Neutrophil (primary cell): Measurements from ENCODE around the gene CORO7.

Source experiments
- H3K27ac ChIP-seq: fragments of 200-600 bp; sonication (generic); 2 replicates; pipeline ENCODE4 v1.5.1; 2016; ENCODE audit warnings: mild to moderate bottlenecking, moderate library complexity
- H3K27me3 ChIP-seq: fragments of 200-600 bp; sonication (generic); 2 replicates; pipeline ENCODE4 v1.6.0; 2016; ENCODE audit warnings: mild to moderate bottlenecking
- H3K36me3 ChIP-seq: fragments of 200-600 bp; sonication (generic); 2 replicates; pipeline ENCODE4 v1.5.1; 2017
- H3K4me1 ChIP-seq, 2 experiments: fragments of 200-600 bp in 1 of 2; sonication (generic) in 1 of 2; 1 replicate in 1 of 2; 2 replicates in 1 of 2; pipeline versions ENCODE4 v1.5.1 to v1.6.1; 2013 to 2016; ENCODE audit warnings: low read depth in 1 of 2, low read length in 1 of 2, mild to moderate bottlenecking in 1 of 2, moderate library complexity in 1 of 2; ENCODE audit not compliant: control insufficient read depth in 1 of 2, insufficient read depth in 1 of 2
- H3K4me3 ChIP-seq, 2 experiments: fragments of 200-600 bp in 1 of 2; sonication (generic) in 1 of 2; 1 replicate in 1 of 2; 2 replicates in 1 of 2; pipeline ENCODE4 v1.5.1; 2013 to 2016; ENCODE audit warnings: low read depth in 1 of 2, low read length in 1 of 2, mild to moderate bottlenecking in 1 of 2, moderate library complexity in 1 of 2
- H3K9me3 ChIP-seq: fragments of 200-600 bp; sonication (generic); 2 replicates; pipeline ENCODE4 v1.5.1; 2016
- TF ChIP-seq, protein P1 (sequence below): fragments of 200-600 bp; sonication (generic); IDR thresholded peaks from 2 replicates; pipeline ENCODE4 v1.5.1; 2016; ENCODE audit warnings: antibody characterized with exemption

Gene CORO7

GRCh38 chr16:4384509-4384942, 31.9 kb downstream of the CORO7 start:
- TF ChIP-seq, protein P1, sequence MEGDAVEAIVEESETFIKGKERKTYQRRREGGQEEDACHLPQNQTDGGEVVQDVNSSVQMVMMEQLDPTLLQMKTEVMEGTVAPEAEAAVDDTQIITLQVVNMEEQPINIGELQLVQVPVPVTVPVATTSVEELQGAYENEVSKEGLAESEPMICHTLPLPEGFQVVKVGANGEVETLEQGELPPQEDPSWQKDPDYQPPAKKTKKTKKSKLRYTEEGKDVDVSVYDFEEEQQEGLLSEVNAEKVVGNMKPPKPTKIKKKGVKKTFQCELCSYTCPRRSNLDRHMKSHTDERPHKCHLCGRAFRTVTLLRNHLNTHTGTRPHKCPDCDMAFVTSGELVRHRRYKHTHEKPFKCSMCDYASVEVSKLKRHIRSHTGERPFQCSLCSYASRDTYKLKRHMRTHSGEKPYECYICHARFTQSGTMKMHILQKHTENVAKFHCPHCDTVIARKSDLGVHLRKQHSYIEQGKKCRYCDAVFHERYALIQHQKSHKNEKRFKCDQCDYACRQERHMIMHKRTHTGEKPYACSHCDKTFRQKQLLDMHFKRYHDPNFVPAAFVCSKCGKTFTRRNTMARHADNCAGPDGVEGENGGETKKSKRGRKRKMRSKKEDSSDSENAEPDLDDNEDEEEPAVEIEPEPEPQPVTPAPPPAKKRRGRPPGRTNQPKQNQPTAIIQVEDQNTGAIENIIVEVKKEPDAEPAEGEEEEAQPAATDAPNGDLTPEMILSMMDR, result no peak
- Histone ChIP-seq H3K36me3 (peaks cover 96% of the 10 kb centered on the region), H3K4me1 (no peaks in the 10 kb centered on the region), H3K9me3 (no peaks in the 10 kb centered on the region), H3K27me3 (no peaks in the 10 kb centered on the region), H3K4me3 (no peak overlapping the region), H3K27ac (no peak overlapping the region)

GRCh38 chr16:4383591-4384444, 32.6 kb downstream of the CORO7 start:
- no peaks in the 10 kb centered on the region for H3K27me3 ChIP-seq
- H3K9me3 ChIP-seq, result no peaks in the 10 kb centered on the region
- TF ChIP-seq, protein P1, result no peak
- no peaks in the 10 kb centered on the region for H3K4me1 ChIP-seq
- H3K4me3 ChIP-seq, result no peak overlapping the region
- H3K27ac ChIP-seq, result no peak overlapping the region
- H3K36me3 ChIP-seq, result peaks cover 96% of the 10 kb centered on the region

DNA sequence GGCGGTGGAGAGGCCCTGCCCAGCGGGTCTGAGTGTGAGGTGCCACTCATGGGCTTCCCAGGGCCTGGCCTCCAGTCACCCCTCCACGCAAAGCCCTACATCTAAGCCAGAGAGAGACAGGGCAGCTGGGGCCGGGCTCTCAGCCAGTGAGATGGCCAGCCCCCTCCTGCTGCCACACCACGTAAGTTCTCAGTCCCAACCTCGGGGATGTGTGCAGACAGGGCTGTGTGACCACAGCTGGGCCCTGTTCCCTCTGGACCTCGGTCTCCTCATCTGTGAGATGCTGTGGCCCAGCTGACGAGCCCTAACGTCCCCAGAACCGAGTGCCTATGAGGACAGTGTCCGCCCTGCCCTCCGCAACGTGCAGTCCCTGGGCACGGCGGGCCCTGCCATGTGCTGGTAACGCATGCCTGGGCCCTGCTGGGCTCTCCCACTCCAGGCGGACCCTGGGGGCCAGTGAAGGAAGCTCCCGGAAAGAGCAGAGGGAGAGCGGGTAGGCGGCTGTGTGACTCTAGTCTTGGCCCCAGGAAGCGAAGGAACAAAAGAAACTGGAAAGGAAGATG, 33.5 kb downstream of the CORO7 start:
- no peaks in the 10 kb centered on the region for H3K27me3 ChIP-seq
- TF ChIP-seq, protein P1, result no peak
- no peak overlapping the region for H3K4me3 ChIP-seq
- H3K36me3 ChIP-seq, result peaks cover 96% of the 10 kb centered on the region
- H3K4me1 ChIP-seq, result no peaks in the 10 kb centered on the region
- H3K27ac ChIP-seq, result no peak overlapping the region
- no peaks in the 10 kb centered on the region for H3K9me3 ChIP-seq

DNA sequence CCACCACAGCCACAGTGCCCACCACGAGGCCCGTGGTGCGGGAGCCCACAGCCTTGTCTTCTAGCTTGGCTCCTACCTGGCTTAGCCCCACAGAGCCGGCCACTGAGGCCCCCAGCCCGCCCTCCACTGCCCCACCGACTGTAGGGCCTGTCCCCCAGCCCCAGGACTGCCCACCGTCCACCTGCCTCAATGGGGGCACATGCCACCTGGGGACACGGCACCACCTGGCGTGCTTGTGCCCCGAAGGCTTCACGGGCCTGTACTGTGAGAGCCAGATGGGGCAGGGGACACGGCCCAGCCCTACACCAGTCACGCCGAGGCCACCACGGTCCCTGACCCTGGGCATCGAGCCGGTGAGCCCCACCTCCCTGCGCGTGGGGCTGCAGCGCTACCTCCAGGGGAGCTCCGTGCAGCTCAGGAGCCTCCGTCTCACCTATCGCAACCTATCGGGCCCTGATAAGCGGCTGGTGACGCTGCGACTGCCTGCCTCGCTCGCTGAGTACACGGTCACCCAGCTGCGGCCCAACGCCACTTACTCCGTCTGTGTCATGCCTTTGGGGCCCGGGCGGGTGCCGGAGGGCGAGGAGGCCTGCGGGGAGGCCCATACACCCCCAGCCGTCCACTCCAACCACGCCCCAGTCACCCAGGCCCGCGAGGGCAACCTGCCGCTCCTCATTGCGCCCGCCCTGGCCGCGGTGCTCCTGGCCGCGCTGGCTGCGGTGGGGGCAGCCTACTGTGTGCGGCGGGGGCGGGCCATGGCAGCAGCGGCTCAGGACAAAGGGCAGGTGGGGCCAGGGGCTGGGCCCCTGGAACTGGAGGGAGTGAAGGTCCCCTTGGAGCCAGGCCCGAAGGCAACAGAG, 34.2 kb downstream of the CORO7 start:
- H3K27ac ChIP-seq, result no peak overlapping the region
- H3K4me3 ChIP-seq, result no peak overlapping the region
- H3K9me3 ChIP-seq, result no peaks in the 10 kb centered on the region
- H3K27me3 ChIP-seq, result no peaks in the 10 kb centered on the region
- H3K4me1 ChIP-seq, result no peaks in the 10 kb centered on the region
- H3K36me3 ChIP-seq, result peaks cover 96% of the 10 kb centered on the region
- TF ChIP-seq, protein P1, result no peak

DNA sequence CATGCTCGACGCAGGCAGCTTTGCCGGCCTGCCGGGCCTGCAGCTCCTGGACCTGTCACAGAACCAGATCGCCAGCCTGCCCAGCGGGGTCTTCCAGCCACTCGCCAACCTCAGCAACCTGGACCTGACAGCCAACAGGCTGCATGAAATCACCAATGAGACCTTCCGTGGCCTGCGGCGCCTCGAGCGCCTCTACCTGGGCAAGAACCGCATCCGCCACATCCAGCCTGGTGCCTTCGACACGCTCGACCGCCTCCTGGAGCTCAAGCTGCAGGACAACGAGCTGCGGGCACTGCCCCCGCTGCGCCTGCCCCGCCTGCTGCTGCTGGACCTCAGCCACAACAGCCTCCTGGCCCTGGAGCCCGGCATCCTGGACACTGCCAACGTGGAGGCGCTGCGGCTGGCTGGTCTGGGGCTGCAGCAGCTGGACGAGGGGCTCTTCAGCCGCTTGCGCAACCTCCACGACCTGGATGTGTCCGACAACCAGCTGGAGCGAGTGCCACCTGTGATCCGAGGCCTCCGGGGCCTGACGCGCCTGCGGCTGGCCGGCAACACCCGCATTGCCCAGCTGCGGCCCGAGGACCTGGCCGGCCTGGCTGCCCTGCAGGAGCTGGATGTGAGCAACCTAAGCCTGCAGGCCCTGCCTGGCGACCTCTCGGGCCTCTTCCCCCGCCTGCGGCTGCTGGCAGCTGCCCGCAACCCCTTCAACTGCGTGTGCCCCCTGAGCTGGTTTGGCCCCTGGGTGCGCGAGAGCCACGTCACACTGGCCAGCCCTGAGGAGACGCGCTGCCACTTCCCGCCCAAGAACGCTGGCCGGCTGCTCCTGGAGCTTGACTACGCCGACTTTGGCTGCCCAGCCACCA, 35.1 kb downstream of the CORO7 start:
- peaks cover 96% of the 10 kb centered on the region for H3K36me3 ChIP-seq
- H3K9me3 ChIP-seq, result no peaks in the 10 kb centered on the region
- H3K4me1 ChIP-seq, result no peaks in the 10 kb centered on the region
- TF ChIP-seq, protein P1, result no peak
- H3K27ac ChIP-seq, result no peak overlapping the region
- H3K27me3 ChIP-seq, result no peaks in the 10 kb centered on the region
- no peak overlapping the region for H3K4me3 ChIP-seq
